ENCODE data around the gene SLC25A34. TPM values are rescaled to one million over a fixed set of nuclear protein-coding genes. Genes with fewer than 3 reads are reported as not detected.

The SLC25A34 gene
- polyA plus RNA-seq, 1 of the 3 experiments (the other 2 are of a cell fraction), result 1.4 TPM

DNA sequence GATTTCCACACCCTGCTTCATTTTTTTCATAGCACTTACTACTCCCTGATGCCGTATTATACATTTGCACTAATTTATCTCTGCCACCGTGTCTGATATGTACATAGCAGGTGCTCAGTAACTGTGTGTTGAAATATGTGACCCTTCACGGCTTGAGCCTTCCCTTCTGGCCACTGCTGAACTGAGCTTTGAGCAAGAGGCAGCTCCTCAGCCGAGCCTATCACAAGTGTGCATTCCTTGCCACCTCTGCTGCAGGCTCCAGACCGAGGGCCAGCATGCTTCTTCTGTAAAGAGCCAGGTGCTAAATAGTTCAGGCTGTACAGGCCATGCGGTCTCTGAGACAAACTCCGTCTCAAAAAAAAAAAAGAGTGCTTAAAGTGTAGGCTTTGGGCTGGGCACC lies 29.3 kb upstream of the SLC25A34 start:
- Histone ChIP-seq H3K79me2 (ENCODE audit: insufficient read depth) (peaks cover 92% of the 10 kb centered on the region), H2AFZ (ENCODE audit: low read depth) (no peak overlapping the region), H3K27me3 (ENCODE audit: insufficient read depth) (no peaks in the 10 kb centered on the region), H3K4me1 (ENCODE audit: control insufficient read depth in 1 of 2, insufficient read depth in 2 of 2, low read depth in 1 of 2, low read length in 1 of 2) (peaks cover 0 to 6% of the 10 kb centered on the region in 2 experiments; a peak in 2 of 4 replicates), H3K4me2 (no peak overlapping the region), H3K36me3 (replicated peaks in 1 of 2; ENCODE audit: control insufficient read depth in 1 of 2, insufficient read depth in 2 of 2, low read length in 1 of 2) (no peaks in the 10 kb centered on the region), H4K20me1 (ENCODE audit: insufficient read depth) (peaks cover 12% of the 10 kb centered on the region; the same call in 1 of the 2 replicates), H3K4me3 (ENCODE audit: low read depth in 2 of 2, low read length in 1 of 2) (no peak overlapping the region), H3K27ac (ENCODE audit: low read depth in 2 of 2, low read length in 1 of 2) (no peak overlapping the region), H3K9ac (no peak overlapping the region), H3F3A (replicated peaks; ENCODE audit: insufficient read depth) (peaks cover 16% of the 10 kb centered on the region), H3K9me3 (no peaks in the 10 kb centered on the region), H3K9me2 (no peaks in the 10 kb centered on the region)
- CTCF ChIA-PET, result interaction anchor here (1.4 to 1.5 kb wide), 2 partner anchors 10 to 21 kb away, joined by 3 read pairs; no protein-coding TSS in a partner anchor
- TF ChIP-seq SIN3A (IDR thresholded peaks at IDR 0.05; ENCODE audit: borderline replicate concordance, low read depth, low read length) (no peak), ELF1 (IDR thresholded peaks at IDR 0.05) (no peak), USF2 (IDR thresholded peaks at IDR 0.05; ENCODE audit: borderline replicate concordance, low read depth, low read length) (no peak)
- POLR2A ChIA-PET, result no interaction called here
- no peak for DNase-seq
- 87% methylated on average over 7 of the region's 7 CpGs for WGBS (ENCODE audit: low lambda C conversion rate)

GRCh38 chr1:15707239-15707925 lies 28.7 kb upstream of the SLC25A34 start:
- CTCF ChIA-PET, result interaction anchor here (1.4 to 1.5 kb wide), 2 partner anchors 10 to 20 kb away, joined by 3 read pairs; no protein-coding TSS in a partner anchor
- peaks cover 12% of the 10 kb centered on the region; the same call in 1 of the 2 replicates for H4K20me1 ChIP-seq (ENCODE audit: insufficient read depth)

More at GRCh38 chr1:15707239-15707925, 28.7 kb upstream of the SLC25A34 start:
- Histone ChIP-seq H2AFZ (ENCODE audit: low read depth) (no peak overlapping the region), H3K79me2 (ENCODE audit: insufficient read depth) (peaks cover 92% of the 10 kb centered on the region), H3K9me2 (no peaks in the 10 kb centered on the region), H3K9ac (no peak overlapping the region), H3K27ac (ENCODE audit: low read depth in 2 of 2, low read length in 1 of 2) (no peak overlapping the region), H3K9me3 (no peaks in the 10 kb centered on the region), H3K36me3 (replicated peaks in 1 of 2; ENCODE audit: control insufficient read depth in 1 of 2, insufficient read depth in 2 of 2, low read length in 1 of 2) (no peaks in the 10 kb centered on the region), H3K4me1 (ENCODE audit: control insufficient read depth in 1 of 2, insufficient read depth in 2 of 2, low read depth in 1 of 2, low read length in 1 of 2) (peaks cover 0 to 6% of the 10 kb centered on the region in 2 experiments; a peak in 2 of 4 replicates), H3K4me2 (no peak overlapping the region), H3K27me3 (ENCODE audit: insufficient read depth) (no peaks in the 10 kb centered on the region), H3F3A (replicated peaks; ENCODE audit: insufficient read depth) (peaks cover 15% of the 10 kb centered on the region), H3K4me3 (ENCODE audit: low read depth in 2 of 2, low read length in 1 of 2) (no peak overlapping the region)
- 93% methylated on average over 6 of the region's 8 CpGs for WGBS (ENCODE audit: low lambda C conversion rate)
- no peak for DNase-seq
- no peak for TF ChIP-seq RCOR1 (IDR thresholded peaks at IDR 0.05; ENCODE audit: low read length)
- no peak for TF ChIP-seq JUND (IDR thresholded peaks at IDR 0.05)
- no peak for TF ChIP-seq YY1 (IDR thresholded peaks at IDR 0.05; ENCODE audit: low read depth)
- TF ChIP-seq MEF2A (IDR thresholded peaks at IDR 0.05; ENCODE audit: borderline replicate concordance, low read depth), result no peak
- TF ChIP-seq ELF1 (IDR thresholded peaks at IDR 0.05), result no peak
- no peak for TF ChIP-seq RAD21 (IDR thresholded peaks at IDR 0.05; ENCODE audit: low read length)
- TF ChIP-seq RFX5 (IDR thresholded peaks at IDR 0.05; ENCODE audit: low read length), result no peak
- no peak for TF ChIP-seq MXI1 (IDR thresholded peaks at IDR 0.05; ENCODE audit: low read depth, low read length)
- no peak for TF ChIP-seq SMC3 (IDR thresholded peaks at IDR 0.05; ENCODE audit: low read depth, low read length)
- TF ChIP-seq, protein P1, sequence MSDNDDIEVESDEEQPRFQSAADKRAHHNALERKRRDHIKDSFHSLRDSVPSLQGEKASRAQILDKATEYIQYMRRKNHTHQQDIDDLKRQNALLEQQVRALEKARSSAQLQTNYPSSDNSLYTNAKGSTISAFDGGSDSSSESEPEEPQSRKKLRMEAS (IDR thresholded peaks at IDR 0.05; ENCODE audit: low read depth), result no peak
- TF ChIP-seq, protein P2, sequence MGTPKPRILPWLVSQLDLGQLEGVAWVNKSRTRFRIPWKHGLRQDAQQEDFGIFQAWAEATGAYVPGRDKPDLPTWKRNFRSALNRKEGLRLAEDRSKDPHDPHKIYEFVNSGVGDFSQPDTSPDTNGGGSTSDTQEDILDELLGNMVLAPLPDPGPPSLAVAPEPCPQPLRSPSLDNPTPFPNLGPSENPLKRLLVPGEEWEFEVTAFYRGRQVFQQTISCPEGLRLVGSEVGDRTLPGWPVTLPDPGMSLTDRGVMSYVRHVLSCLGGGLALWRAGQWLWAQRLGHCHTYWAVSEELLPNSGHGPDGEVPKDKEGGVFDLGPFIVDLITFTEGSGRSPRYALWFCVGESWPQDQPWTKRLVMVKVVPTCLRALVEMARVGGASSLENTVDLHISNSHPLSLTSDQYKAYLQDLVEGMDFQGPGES (IDR thresholded peaks at IDR 0.05; ENCODE audit: low read depth, low read length), result no peak
- no peak for TF ChIP-seq CHD2 (IDR thresholded peaks at IDR 0.05; ENCODE audit: low read length, partially characterized antibody)
- POLR2A ChIA-PET, result no interaction called here

Measured in SK-N-SH (cell line).